ENCODE results near the gene STK11IP. TPM values are rescaled to one million over a fixed set of nuclear protein-coding genes. Genes with fewer than 3 reads are reported as not detected.

Gene STK11IP
- total RNA-seq, 1 donor from 2014 or later = 13.0 TPM

- DNase-seq (ENCODE audit: low spot score in 2 of 2) (no peak), FAIRE-seq (no peak)
These were observed 34.5 kb downstream of the STK11IP start for GRCh38 chr2:219631904-219632759.

DNA sequence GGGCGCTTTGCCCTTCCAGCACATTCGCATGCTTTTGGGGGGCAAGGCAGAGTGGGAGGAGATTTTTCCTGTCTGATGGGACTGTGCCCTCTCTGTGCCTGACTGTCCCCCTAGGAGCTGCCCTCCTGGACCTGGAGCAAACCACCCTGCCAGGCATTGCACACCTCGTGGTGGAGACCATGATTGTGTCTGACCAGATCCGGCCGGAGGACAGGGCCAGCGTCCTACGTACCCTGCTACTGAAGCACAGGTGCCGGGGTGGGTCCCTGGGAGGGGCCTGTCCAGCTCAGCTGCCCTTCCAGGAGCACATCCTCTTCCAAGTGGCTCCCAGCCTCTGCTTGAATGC, 35.1 kb downstream of the STK11IP start:
- FAIRE-seq (no peak), DNase-seq (ENCODE audit: low spot score in 2 of 2) (no peak)

GRCh38 chr2:219633276-219634065, 35.8 kb downstream of the STK11IP start:
- FAIRE-seq = no peak

DNA sequence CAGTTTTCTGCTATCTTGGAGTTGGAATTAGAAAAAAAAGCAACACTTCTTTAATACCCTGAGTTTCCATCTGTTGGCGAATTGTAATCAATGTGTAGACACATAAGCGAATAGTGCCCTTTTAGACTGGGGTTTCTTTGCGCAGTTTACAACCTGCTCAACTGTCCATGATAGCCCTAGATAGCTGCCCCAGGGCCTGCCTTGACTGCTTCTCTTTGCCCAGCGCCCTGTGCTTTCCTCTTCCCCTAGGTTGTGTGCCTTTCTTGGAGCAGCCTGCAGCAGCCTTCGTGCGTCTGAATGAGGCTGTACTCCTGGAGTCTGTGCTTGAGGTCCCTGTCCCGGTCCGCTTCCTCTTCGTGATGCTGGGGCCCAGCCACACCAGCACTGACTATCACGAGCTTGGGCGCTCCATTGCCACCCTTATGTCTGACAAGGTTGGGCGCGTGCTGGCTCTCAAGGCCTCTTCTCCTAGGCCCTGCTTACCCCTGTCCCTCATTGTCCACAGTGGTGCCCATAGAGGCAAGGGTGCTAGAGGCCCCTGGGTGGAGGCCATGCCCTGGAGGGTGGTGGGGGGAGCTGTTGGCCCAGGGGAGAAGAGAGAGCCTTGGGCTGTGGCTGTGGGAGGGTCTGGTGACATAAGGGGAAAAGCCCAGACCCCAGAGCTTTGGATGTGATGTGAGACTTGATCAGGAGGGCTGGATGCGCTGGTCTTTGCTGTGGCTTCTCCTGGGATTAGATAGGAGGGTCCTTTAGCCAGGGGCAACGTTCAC, 36.7 kb downstream of the STK11IP start:
- FAIRE-seq = no peak
- peak; percentile 12 to 17 for DNase-seq (ENCODE audit: low spot score in 2 of 2)

More at GRCh38 chr2:219633276-219634065, 35.8 kb downstream of the STK11IP start:
- DNase-seq (ENCODE audit: low spot score in 2 of 2) = peak in 1 of 2 donors; percentile 3

- DNase-seq (ENCODE audit: low spot score in 2 of 2) (peak; percentile 0 to 5), FAIRE-seq (no peak)
These were observed 37.5 kb downstream of the STK11IP start for GRCh38 chr2:219634951-219635751.

GRCh38 chr2:219636144-219636915, 38.7 kb downstream of the STK11IP start:
- FAIRE-seq = no peak
- peak; percentile 1 to 3 for DNase-seq (ENCODE audit: low spot score in 2 of 2)

GRCh38 chr2:219636941-219637841, 39.5 kb downstream of the STK11IP start:
- no peak for FAIRE-seq
- DNase-seq (ENCODE audit: low spot score in 2 of 2) = peak; percentile 2 to 7

DNA sequence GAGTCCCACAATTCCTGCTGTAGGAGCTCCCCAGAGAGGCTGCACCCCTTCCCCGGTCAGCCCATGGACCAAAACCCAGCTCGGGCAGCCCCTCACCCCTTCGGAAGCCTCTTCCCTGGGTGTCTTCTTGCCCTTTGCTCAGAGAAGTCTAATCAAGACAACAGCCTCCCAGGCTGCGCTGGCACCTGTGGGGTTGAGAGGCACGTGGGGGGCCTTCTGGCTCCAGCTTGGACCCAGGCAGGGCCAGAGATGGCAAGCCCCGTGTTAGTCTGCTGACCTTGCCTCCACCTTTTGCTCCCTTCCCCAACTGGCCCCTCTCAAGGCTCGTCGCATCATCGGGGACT, 40.2 kb downstream of the STK11IP start:
- FAIRE-seq (no peak), DNase-seq (ENCODE audit: low spot score in 2 of 2) (peak in 1 of 2 donors; percentile 9)

DNA sequence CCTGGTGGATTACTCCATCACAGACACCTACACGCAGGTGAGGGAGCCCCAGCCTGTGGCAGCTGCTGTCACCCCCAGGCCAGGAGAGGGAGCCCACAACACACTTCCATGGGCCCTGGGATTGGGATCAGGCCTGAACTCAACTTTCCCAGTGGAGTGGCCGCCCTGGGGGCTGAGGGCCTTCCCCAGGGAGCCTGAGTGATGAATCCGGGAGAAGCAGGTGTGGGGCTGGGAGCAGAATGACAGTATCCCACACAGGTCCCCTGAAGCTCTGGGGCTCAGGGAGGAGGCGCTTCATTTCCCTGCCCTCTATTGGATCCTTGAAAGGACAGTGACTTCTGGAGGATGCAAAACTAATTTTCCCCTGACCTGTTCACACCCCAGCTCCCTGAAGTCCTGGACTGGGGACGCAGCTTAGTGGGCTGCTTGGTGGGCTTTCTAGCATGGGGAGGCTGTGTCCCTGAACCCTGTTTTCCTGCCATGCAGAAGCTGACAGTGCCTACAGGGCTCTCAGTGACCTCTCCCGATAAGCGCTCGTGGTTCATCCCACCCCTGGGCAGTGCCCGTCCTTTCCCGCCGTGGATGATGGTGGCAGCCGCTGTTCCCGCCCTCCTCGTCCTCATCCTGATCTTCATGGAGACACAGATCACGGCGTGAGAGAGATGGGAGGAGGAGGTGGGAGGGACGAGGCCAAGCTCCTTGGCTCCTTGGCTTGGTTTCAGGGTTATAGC, 40.7 kb downstream of the STK11IP start:
- peak in 1 of 2 donors; percentile 33 for DNase-seq (ENCODE audit: low spot score in 2 of 2)
- no peak for FAIRE-seq

DNA sequence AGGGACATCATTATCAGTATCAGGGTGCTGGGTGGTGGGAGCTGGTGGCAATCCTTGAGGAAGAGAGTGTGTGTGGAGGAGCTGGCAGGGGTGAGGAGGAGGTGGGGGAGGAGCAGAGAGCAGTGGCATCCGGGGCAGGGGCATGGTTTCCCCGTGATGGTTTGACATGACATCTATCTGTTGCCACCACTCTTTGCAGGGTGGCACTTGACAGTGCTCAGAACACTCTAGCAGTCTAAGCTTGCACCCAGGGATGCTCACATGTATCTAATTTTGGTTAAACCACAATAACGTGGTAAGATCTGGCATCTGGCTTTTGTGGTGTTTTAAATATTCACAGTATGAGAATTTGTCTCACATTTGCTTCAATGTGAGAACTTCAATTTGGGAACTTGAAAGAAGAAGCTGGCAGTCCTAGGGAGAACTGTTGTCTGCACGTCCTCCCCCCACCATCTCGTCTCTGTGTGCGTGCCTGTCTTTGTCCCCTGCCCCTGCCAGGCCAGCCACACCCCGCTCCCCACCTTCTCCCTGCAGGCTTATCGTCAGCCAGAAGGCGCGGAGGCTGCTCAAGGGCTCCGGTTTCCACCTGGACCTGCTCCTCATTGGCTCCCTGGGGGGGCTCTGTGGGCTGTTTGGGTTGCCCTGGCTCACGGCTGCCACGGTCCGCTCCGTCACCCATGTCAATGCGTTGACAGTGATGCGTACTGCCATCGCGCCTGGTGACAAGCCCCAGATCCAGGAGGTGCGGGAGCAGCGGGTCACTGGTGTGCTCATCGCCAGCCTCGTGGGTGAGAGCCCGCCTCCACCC, 41.5 kb downstream of the STK11IP start:
- DNase-seq (ENCODE audit: low spot score in 2 of 2) = peak in 1 of 2 donors; percentile 34
- FAIRE-seq = no peak

GRCh38 chr2:219641390-219642068, 43.9 kb downstream of the STK11IP start:
- FAIRE-seq = no peak
- peak in 1 of 2 donors; percentile 12 for DNase-seq (ENCODE audit: low spot score in 2 of 2)

DNA sequence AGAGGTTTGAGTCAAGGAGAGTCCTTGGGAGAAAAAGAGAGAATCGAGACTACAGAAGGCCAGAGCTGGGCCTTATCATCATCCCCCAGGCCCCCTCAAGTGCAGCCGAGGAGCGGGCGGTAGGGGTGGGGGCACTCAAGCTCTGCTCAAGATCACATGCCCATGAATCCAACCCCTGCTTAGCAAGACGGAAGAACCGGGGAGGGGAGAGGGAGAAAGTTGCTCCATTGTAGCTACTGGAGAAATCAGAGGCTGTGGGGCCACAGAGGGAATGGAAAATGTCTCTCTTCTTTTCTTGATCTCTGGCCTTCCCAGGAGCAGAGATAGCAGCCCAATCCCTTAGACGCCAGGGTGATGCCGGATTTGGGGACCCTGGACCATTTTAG, 44.4 kb downstream of the STK11IP start:
- peak in 1 of 2 donors; percentile 13 for DNase-seq (ENCODE audit: low spot score in 2 of 2)
- FAIRE-seq = no peak

- peak; percentile 78 to 95 for DNase-seq (ENCODE audit: low spot score in 2 of 2)
- FAIRE-seq = no peak
These were observed 44.9 kb downstream of the STK11IP start for GRCh38 chr2:219642465-219643083.

- DNase-seq (ENCODE audit: low spot score in 2 of 2) (no peak), FAIRE-seq (no peak)
These were observed 45.4 kb downstream of the STK11IP start for GRCh38 chr2:219643084-219643473.

- FAIRE-seq (no peak), DNase-seq (ENCODE audit: low spot score in 2 of 2) (no peak)
These were observed 46.2 kb downstream of the STK11IP start for GRCh38 chr2:219643788-219644398.
